ENCODE results near the gene PRKAB1.

PRKAB1 gene

GRCh38 chr12:119665164-119665929 is 2.6 kb upstream of the PRKAB1 start:
- no peak for DNase-seq

GRCh38 chr12:119666226-119666795 is 1.6 kb upstream of the PRKAB1 start:
- no peak for DNase-seq

DNA sequence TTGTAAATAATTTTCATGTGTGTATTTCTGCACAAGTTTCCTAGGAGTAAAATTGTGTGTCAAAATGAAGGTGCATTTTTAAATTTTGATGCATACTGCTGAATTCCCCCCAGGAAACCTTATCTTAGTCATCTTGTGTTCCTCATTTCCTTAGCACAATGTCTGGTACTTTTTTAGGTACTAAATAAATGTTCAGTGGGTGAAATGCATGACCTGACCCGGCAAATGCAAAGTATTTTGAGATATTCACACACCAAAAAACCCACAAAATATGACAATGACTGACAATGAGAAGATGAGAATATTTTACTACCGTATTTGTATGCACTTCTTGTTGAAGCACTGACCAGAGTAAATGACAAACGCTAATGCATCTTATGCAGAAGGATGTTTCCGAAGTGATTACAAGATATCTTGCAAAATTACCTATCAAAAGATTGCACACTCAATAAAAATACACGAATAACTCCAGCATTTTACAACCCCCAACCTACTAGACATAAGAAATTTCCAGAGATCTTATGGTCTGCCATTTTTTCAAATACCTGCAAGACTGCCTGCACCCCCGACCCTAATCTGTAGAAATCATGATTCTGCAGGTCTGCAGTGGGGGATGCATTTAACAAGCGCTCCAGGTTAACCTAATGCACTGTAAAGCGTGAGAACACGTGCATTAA is 895 bp upstream of the PRKAB1 start:
- no peak for DNase-seq

DNA sequence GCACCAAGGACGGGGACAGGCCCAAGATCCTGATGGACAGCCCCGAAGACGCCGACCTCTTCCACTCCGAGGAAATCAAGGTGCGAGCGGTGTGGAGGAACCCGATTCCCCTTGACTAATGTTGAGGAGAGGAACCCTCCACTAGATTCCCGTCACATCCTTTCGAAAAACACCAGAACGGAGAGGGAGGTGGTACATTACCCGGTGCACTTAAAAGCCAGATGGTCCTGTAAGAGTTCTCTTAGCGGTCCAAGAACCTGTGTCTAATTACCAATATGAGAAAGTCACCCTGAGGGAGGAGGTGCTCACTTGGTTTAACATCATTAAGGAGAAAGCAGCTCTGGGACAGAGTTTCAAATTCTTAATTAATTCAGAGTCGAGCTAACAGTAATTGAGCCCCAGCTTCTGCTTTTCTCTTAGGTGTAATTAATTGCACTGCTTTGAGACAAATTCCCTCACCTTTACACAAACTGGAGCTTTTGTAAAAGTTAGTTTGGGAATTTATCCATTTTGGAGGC is 450 bp downstream of the PRKAB1 start:
- no peak for DNase-seq

DNA sequence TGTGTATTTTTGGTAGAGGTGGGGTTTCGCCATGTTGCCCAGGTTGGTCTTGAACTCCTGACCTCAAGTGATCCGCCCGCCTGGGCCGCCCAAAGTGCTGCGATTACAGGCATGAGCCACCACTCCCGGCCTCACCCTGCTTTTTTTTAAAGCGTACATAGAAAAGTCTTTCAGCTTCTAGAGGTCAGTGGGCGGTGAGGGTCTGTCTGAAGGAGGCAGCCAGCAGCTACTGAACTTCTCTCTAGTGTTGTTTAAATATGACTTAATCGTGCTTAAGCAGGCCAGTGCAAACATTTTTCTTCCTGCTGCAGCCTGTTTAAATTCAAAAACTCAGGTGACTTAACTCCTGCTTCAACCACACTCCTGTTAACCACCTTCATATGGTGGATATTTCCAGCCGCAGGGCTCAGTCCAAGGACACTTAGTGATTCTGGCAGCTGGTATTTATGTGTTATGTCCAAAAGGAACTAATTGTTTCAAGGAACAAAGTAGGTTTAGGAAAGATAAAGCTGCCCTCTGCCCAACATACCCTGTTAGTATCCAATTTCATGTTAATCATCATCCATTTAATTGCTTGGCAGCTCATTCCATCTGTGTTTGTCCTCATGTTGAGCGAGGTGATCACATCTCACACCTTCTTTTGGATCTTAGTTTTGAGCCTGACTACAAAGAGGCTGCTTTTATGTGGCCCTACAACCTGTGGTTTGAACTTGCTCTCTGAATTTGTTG is 2.0 kb downstream of the PRKAB1 start:
- no peak for DNase-seq

- DNase-seq, result no peak
These were observed 3.1 kb downstream of the PRKAB1 start for GRCh38 chr12:119671070-119671469.

GRCh38 chr12:119672194-119672593 is 4.3 kb downstream of the PRKAB1 start:
- DNase-seq, result no peak

DNA sequence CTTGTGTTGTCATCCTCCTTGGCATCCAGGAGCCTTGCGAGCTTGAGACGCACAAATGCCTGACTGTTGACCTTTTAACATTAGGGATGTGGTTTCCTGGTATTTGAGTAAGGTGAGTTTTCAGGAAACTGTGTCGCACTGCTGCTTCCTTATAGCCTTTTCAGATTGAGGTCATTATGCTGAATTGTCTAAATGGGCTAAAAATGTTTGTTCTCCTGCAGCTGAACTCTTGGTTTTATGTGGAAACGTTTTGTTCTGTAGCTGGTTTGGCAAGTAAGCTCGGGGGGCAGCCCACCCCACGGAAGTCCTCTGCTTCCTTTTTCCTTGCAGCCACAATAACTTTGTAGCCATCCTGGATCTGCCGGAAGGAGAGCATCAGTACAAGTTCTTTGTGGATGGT is 5.7 kb downstream of the PRKAB1 start:
- no peak for DNase-seq

GRCh38 chr12:119674560-119674959 is 6.6 kb downstream of the PRKAB1 start:
- DNase-seq, result no peak

GRCh38 chr12:119676022-119676421 is 8.1 kb downstream of the PRKAB1 start:
- no peak for DNase-seq

DNA sequence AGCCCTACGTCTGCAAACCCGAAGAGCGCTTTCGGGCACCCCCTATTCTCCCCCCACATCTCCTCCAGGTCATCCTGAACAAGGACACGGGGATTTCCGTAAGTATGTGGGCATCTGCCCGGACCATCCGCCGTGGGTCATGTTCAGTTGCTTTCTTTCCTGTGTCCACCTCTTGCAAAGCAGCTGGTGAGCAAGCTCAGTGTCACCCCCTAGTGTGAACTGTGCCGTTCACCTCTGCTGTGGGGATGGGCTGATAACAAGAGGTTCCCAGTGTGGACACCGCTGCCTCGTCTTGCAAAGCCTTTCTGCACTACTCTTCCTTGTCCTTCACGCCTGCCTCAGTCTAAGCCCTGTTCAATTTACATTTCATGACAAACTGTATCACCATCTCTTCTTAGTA is 8.6 kb downstream of the PRKAB1 start:
- DNase-seq, result no peak

DNA sequence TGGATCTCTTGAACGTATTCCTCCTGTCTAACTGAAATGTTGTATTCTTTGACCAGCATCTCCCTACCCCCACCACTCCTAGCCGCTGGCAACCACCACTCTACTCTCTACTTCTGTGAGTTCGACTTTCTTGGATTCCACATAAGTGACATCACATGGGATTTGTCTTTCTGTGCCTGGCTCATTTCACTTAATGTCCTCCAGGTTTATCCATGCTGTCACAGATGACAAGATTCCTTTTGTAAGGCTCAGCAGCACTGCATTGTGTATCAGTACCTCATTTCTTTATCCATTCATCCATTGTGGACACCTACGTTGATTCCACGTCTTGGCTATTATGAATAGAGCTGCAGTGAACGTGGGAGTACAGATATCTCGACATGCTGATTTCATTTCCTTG is 10.5 kb downstream of the PRKAB1 start:
- no peak for DNase-seq

GRCh38 chr12:119679081-119679480 is 11.1 kb downstream of the PRKAB1 start:
- DNase-seq, result no peak

- DNase-seq, result no peak
These were observed 11.6 kb downstream of the PRKAB1 start for GRCh38 chr12:119679490-119679889.

- no peak for DNase-seq
These were observed 13.2 kb downstream of the PRKAB1 start for GRCh38 chr12:119681111-119681510.

DNA sequence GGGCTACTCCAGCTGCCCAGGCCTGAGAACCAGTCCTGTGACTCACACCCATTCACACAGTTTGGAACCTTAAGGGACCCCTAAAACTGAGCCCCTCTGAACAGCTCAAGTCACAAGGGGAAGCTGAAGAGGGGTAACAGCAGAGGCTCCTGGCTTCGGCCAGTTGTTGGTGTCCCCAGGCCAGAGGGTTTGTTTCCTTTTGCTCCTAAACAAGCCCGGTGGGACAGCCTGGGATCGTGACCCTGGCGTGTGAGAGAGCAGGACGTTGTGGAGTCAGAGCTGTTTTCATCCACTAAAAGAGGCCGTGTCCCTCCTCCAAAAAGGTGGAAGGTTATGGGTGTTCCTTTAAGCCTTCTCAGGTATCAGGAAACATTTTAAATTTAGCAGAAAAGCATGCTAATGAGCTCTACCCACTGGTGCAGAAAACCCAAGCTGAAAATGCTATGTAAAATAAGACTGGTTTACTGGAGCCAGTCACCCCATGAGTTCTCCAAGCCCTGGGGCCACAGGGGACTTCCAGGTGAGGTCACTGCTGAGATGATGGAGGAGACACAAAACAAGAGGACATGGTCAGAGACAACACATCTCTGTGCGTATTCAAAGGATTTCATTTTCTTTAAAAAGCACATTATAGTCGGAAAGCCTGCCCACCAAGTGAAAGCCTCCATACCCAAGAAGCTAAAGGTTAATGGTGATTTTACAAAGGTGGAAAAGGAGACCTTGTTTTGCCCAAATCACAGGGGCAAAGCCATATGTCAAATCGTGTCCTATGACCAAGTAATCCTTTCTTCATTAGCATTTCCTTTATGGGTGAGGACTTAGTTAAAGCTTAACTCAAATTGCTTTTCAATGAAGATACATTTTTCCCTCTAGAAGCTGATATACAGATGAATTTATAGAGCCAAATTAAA is 14.1 kb downstream of the PRKAB1 start:
- DNase-seq, result no peak

DNA sequence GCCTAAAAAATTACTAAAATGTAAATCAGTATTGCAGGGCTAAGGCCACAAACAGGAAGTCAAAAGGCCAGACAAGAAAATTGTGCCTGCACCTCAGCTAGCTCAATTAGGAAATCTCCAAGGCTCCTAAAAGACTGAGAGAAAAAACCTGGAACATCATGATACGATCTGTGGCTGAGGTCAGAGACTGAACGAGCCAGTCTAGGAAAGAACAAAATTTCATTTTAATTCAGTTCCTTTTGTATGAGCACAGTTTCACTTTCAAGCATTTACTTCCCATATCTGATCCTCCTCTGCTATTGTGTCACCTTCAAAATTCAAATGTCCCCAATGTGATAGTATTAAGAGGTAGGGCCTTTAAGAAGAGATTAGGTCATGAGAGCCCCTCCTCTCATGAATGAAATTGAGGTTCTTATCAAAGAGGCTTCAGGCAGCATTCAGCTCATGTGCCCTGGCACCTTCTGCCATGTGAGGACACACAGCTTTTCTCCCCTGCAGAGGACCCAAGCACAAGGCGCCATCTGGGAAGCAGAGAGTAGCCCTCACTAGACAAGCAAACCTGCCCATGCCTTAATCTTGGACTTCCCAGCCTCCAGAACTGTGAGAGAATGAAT is 14.8 kb downstream of the PRKAB1 start:
- DNase-seq, result no peak

DNA sequence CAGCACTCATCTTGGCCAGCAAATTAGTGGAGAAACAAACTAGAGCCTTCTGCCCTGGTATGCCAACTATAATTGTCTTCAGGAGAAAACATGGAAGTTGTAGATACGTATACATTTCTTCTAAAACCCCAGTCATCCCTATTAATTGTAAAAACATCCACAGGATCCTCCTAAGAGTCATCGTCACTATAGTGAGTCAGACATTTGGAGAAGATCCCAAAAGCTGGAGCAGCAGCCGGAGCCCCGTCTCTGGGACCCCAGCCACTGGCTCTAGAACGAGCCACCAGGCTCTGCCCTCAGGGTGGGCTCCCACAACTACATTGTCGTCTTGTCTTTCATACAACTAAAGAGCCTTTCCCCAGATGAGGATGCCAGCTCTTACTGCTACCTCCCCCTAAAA is 15.5 kb downstream of the PRKAB1 start:
- no peak for DNase-seq

GRCh38 chr12:119683816-119684215 is 15.9 kb downstream of the PRKAB1 start:
- no peak for DNase-seq

DNA sequence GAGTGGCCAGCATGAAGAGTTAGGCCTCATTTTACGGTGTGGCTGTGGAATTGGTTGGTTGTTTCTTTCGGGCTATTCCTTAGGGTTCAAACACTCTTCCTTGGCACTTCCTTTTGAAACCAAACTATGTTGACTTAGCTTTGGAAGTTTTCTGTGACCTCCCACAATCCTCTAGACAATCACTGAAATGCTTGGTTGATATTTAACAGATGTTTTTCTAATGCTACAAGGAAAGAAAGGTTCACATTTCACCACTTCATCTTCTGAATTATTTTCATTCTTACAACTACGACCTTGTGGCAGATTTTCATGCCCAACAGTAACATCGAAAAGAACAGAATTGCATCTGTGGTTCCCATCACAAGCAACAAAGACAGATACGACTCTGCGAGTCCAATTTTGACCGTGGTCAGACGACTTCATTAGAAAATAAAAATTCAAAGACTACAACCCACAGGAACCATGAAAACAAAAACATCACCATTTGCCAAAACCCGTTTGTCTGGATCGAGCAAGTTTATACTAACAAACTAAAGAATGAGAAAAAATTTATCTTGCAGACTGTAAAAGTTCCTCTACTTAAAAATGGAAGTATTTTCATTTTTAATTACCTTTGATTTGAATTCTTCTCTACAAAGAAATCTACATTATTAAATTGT is 16.9 kb downstream of the PRKAB1 start:
- no peak for DNase-seq

DNA sequence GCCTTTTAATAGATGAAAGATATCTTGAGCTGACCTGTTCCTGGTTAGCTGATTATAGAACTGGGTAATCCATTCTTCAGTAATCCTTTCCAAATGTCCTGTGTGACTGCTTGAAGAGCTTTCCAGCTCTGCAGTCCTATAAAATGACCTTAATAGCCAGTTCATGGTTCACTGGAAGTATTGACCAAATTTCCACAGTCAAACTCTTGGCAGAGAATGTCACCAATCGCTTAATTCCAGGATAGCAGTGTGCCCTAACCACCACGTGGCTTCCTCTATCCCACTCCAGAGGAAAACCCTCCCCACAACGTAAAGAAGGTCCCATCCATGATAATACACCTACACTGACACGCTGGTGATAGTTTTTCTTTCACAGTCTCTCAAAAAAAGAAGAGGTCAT is 17.4 kb downstream of the PRKAB1 start:
- DNase-seq, result no peak

All from NCI-H1105 (cell line).